K562 (cell line): ENCODE data around the gene ITGA1. TPM values are rescaled to one million over a fixed set of nuclear protein-coding genes. Genes with fewer than 3 reads are reported as not detected.

Experiments
- ASH1L ChIP-seq: fragments of 450-650 bp; IDR thresholded peaks from 2 replicates; pipeline ENCODE4 v1.6.1; 2018; ENCODE audit warnings: borderline replicate concordance, mild to moderate bottlenecking, low read depth; ENCODE audit not compliant: partially characterized antibody
- KDM5B ChIP-seq: fragments of 200-600 bp; sonication (generic); IDR thresholded peaks from 2 replicates; pipeline ENCODE4 v1.6.1; 2012; ENCODE audit warnings: low read depth, mild to moderate bottlenecking, moderate library complexity, low read length, control low read depth, inconsistent platforms; ENCODE audit not compliant: insufficient replicate concordance
- MGA ChIP-seq: fragments of 450-650 bp; IDR thresholded peaks from 2 replicates; pipeline ENCODE4 v1.6.1; 2016; ENCODE audit warnings: mild to moderate bottlenecking, moderate library complexity
- NR2C1 ChIP-seq, 2 experiments: fragments of 450-650 bp; IDR thresholded peaks; 2 replicates each; pipeline ENCODE4 v1.6.1; 2017; ENCODE audit warnings: mild to moderate bottlenecking in 2 of 2, antibody characterized with exemption in 1 of 2, inconsistent platforms in 1 of 2, missing compliant biosample characterization in 1 of 2, missing genetic modification characterization in 1 of 2
- polyA plus RNA-seq, 8 experiments: library from polyadenylated mRNA; depleted of rRNA in 4 of 8; stranded (reverse) in 5 of 8; unstranded in 3 of 8; fragments of >200 nt; fragmentation: Nextera tagmentation in 2 of 8; fragmentation: Illumina TruSeq in 1 of 8; extraction: Ambion mirVana in 2 of 8; extraction: Trizol in 1 of 8; gene quantifications; 2 replicates each; pipeline versions ENCODE4 v1.2.1 to v1.2.3, GENCODE V29; 2011 to 2014; ENCODE audit warnings: inconsistent platforms in 1 of 8, missing spikeins in 1 of 8
- total RNA-seq, 7 experiments: library from RNA; depleted of rRNA in 6 of 7; stranded (reverse); fragments of >200 nt in 6 of 7; fragmentation: Illumina TruSeq in 2 of 7; extraction: Trizol in 2 of 7; gene quantifications; 2 replicates each; pipeline versions ENCODE4 v1.2.1 to v1.2.3, GENCODE V29; 2011 to 2021; ENCODE audit warnings: low replicate concordance in 1 of 7

The ITGA1 gene
- total and polyA plus RNA-seq, 9 of the 15 experiments (the other 6 are each of a cell fraction or from before 2014, with no cell fraction given) = 0.04 to 0.22 TPM; not detected in 7

GRCh38 chr5:52854301-52854700 is 66.6 kb downstream of the ITGA1 start (continued):
- TF ChIP-seq MGA (no peak), KDM5B (no peak), ASH1L (no peak), NR2C1 (IDR thresholded peaks at IDR 0.05) (no peak), NR2C1 (tag; IDR thresholded peaks at IDR 0.05) (no peak)
